Smooth muscle cell (in vitro differentiated cells): ENCODE measurements around the gene GSAP. TPM values are rescaled to one million over a fixed set of nuclear protein-coding genes. Genes with fewer than 3 reads are reported as not detected.

Experiments used
- DNase-seq: peaks from one replicate; lab custom pipeline; 2025; ENCODE audit not compliant: unreplicated experiment; lab: John Stamatoyannopoulos, UW
- H2AFZ ChIP-seq: fragments of 200-600 bp; sonication (generic); 2 replicates; pipeline ENCODE4 v1.6.0; 2016; ENCODE audit warnings: antibody characterized with exemption, low read depth, mild to moderate bottlenecking
- H3F3A ChIP-seq: fragments of 200-600 bp; sonication (generic); 2 replicates; pipeline ENCODE4 v1.6.0; 2017; ENCODE audit warnings: antibody characterized with exemption, low read depth
- H3K27ac ChIP-seq: fragments of 200-600 bp; sonication (generic); 2 replicates; pipeline ENCODE4 v1.5.1; 2016; ENCODE audit warnings: low read depth, mild to moderate bottlenecking
- H3K27me3 ChIP-seq: fragments of 200-600 bp; sonication (generic); 2 replicates; pipeline ENCODE4 v1.6.1; 2016; ENCODE audit warnings: low read depth, mild to moderate bottlenecking
- H3K36me3 ChIP-seq: fragments of 200-600 bp; sonication (generic); 2 replicates; pipeline ENCODE4 v1.5.1; 2016; ENCODE audit warnings: low read depth
- H3K4me1 ChIP-seq: fragments of 200-600 bp; sonication (generic); 2 replicates; pipeline ENCODE4 v1.5.1; 2016; ENCODE audit warnings: low read depth
- H3K4me2 ChIP-seq: fragments of 200-600 bp; sonication (generic); 2 replicates; pipeline ENCODE4 v1.6.0; 2016; ENCODE audit warnings: mild to moderate bottlenecking
- H3K4me3 ChIP-seq: fragments of 200-600 bp; sonication (generic); 2 replicates; pipeline ENCODE4 v1.5.1; 2016; ENCODE audit warnings: mild to moderate bottlenecking
- H3K79me2 ChIP-seq: fragments of 200-600 bp; sonication (generic); 2 replicates; pipeline ENCODE4 v1.6.0; 2016; ENCODE audit warnings: low read depth, mild to moderate bottlenecking
- H3K9ac ChIP-seq: fragments of 200-600 bp; sonication (generic); 2 replicates; pipeline ENCODE4 v1.6.0; 2016; ENCODE audit warnings: low read depth
- H3K9me3 ChIP-seq: fragments of 200-600 bp; sonication (generic); replicated peaks from 2 replicates; pipeline ENCODE4 v1.5.1; 2016; ENCODE audit warnings: low read depth
- H4K20me1 ChIP-seq: fragments of 200-600 bp; sonication (generic); 2 replicates; pipeline ENCODE4 v1.6.0; 2016; ENCODE audit warnings: low read depth
- CTCF ChIP-seq: fragments of 200-600 bp; sonication (generic); IDR thresholded peaks from 2 replicates; pipeline ENCODE4 v1.5.1; 2017; ENCODE audit warnings: borderline replicate concordance, mild to moderate bottlenecking, antibody characterized with exemption; ENCODE audit not compliant: insufficient read depth, poor library complexity, severe bottlenecking
- WGBS: methylation state at CpG from one replicate; pipeline ENCODE4 v1.1.7; 2016; ENCODE audit warnings: low lambda C conversion rate; 5-methylcytosine and 5-hydroxymethylcytosine counted together
- polyA plus RNA-seq: library from polyadenylated mRNA; unstranded; fragments of >200 nt; fragmentation: Nextera tagmentation; extraction: Ambion mirVana; gene quantifications from 2 replicates; pipeline ENCODE4 v1.2.1, GENCODE V29; 2016
- total RNA-seq: library from RNA; depleted of rRNA; stranded (reverse); fragments of >200 nt; gene quantifications from 2 replicates; pipeline ENCODE4 v1.2.3, GENCODE V29; 2014

The GSAP gene
- total and polyA plus RNA-seq, 2 experiments from 2014 or later = 0.45 to 0.94 TPM

GRCh38 chr7:77284616-77285015 is 131.5 kb downstream of the GSAP start:
- Histone ChIP-seq H3K9me3 (no peaks in the 10 kb centered on the region), H3K9ac (no peak overlapping the region), H3K79me2 (no peaks in the 10 kb centered on the region), H3K36me3 (no peaks in the 10 kb centered on the region), H3K27me3 (no peaks in the 10 kb centered on the region), H3K4me2 (no peak overlapping the region), H3F3A (no peaks in the 10 kb centered on the region), H3K4me3 (no peak overlapping the region), H4K20me1 (no peaks in the 10 kb centered on the region), H3K27ac (no peak overlapping the region), H3K4me1 (no peaks in the 10 kb centered on the region), H2AFZ (no peak overlapping the region)
- TF ChIP-seq CTCF = no peak
- 82% methylated on average over 2 of the region's 2 CpGs for WGBS
- DNase-seq = no peak

GRCh38 chr7:77284005-77284404 is 132.1 kb downstream of the GSAP start:
- Histone ChIP-seq H3F3A (no peaks in the 10 kb centered on the region), H3K27me3 (no peaks in the 10 kb centered on the region), H3K4me3 (no peak overlapping the region), H3K36me3 (no peaks in the 10 kb centered on the region), H2AFZ (no peak overlapping the region), H3K4me2 (no peak overlapping the region), H3K9me3 (no peaks in the 10 kb centered on the region), H3K27ac (no peak overlapping the region), H3K4me1 (no peaks in the 10 kb centered on the region), H3K9ac (no peak overlapping the region), H3K79me2 (no peaks in the 10 kb centered on the region), H4K20me1 (no peaks in the 10 kb centered on the region)
- WGBS = 93% methylated on average over 4 of the region's 4 CpGs
- no peak for DNase-seq
- no peak for TF ChIP-seq CTCF

DNA sequence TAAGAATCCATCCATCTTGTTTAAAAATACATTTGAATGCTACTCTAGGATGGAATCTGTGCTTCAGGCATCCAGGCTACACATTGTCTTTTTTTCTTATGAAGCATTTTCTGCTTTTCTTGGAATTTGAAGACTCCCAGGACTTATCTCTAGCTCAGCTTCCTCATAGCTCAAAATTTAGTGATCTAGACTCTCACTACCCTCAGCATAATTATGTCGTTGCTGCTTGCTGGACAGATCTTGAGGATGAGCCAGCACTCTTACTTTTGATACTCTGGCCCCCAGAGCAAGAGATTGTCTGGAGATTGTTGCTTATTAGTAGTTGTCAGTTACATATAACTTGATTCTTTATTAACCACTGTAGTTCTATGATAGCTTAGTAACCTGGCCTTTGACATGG is 133.3 kb downstream of the GSAP start:
- no peak overlapping the region for H3K4me2 ChIP-seq
- DNase-seq = no peak
- H3K79me2 ChIP-seq = no peaks in the 10 kb centered on the region
- H3K4me3 ChIP-seq = no peak overlapping the region
- H3K27me3 ChIP-seq = no peaks in the 10 kb centered on the region
- H3K27ac ChIP-seq = no peak overlapping the region
- no peak overlapping the region for H2AFZ ChIP-seq
- no peak overlapping the region for H3K9ac ChIP-seq
- H3K9me3 ChIP-seq = no peaks in the 10 kb centered on the region
- H3K36me3 ChIP-seq = no peaks in the 10 kb centered on the region
- 38% methylated on average over 1 of the region's 1 CpG for WGBS
- H3F3A ChIP-seq = no peaks in the 10 kb centered on the region
- H3K4me1 ChIP-seq = no peaks in the 10 kb centered on the region
- H4K20me1 ChIP-seq = no peaks in the 10 kb centered on the region
- no peak for TF ChIP-seq CTCF

DNA sequence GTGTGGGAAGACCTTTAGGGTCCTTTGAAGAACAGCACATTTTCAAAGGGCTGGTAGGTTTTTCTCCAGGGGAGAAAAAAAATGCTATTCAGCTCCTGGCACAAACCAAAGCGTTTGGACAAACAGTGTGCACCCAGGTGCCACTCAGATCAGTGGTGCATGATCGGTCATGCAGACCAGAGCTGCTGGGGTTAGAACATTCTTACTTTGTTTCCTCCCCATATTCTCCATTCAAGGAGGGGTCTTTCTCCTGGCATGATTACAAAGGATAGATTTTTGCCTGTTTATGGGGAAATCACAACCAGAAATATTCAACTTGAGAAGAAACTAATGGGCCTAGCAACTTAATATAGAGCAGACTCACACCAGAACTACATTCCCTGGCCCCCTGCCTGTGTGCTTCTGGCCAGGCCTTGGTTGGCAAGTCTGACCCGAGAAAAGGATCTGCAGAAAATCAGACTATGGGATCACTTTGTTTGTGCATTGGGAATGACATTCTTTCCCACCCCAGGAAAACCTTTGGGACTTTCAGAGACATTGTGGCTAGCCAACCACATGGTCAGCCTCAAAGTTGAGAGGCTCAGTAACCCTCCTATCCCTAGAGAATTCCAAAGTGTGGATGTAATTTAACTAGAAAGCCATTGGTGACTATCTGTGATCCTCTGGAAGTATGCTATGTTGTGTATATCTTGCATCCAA is 134.2 kb downstream of the GSAP start:
- WGBS = 83% methylated on average over 3 of the region's 3 CpGs

More for the DNA sequence above, 134.2 kb downstream of the GSAP start:
- H3K4me1 ChIP-seq = no peaks in the 10 kb centered on the region
- H3K4me2 ChIP-seq = no peak overlapping the region
- no peaks in the 10 kb centered on the region for H3K36me3 ChIP-seq
- H3K4me3 ChIP-seq = no peak overlapping the region
- no peak for DNase-seq
- TF ChIP-seq CTCF = no peak
- no peak overlapping the region for H3K27ac ChIP-seq
- no peaks in the 10 kb centered on the region for H3K79me2 ChIP-seq
- H3F3A ChIP-seq = no peaks in the 10 kb centered on the region
- H3K9me3 ChIP-seq = no peaks in the 10 kb centered on the region
- H3K9ac ChIP-seq = no peak overlapping the region
- H4K20me1 ChIP-seq = no peaks in the 10 kb centered on the region
- H2AFZ ChIP-seq = no peak overlapping the region
- H3K27me3 ChIP-seq = no peaks in the 10 kb centered on the region
